PC-3 (cell line): ENCODE results near the gene JARID2. TPM values are rescaled to one million over a fixed set of nuclear protein-coding genes. Genes with fewer than 3 reads are reported as not detected.
A peak's percentile ranks its signal among the peaks of the same experiment; 100 is the strongest.

Source experiments
- ATAC-seq: fragments of 200-7000 bp; cut with Tn5 transposase; 2 replicates; pipeline ENCODE4 v1.9.1; 2020; ENCODE audit warnings: mild to moderate bottlenecking, moderate library complexity
- BruUV-seq: library from RNA; stranded (reverse); fragments of 400-500 nt; replicated peaks from 2 replicates; lab custom pipeline; 2021; lab: Mats Ljungman, UMichigan
- CTCF ChIA-PET: fragments of 300-600 bp; sonication (Branson Sonifier 250); formaldehyde crosslinking; loops from one replicate; lab custom pipeline; 2022; ENCODE audit warnings: antibody characterized with exemption; lab: Charles Lee
- POLR2A ChIA-PET: fragments of 300-600 bp; sonication (Branson Sonifier 250); formaldehyde crosslinking; loops from one replicate; lab custom pipeline; 2022; ENCODE audit warnings: antibody characterized with exemption; ENCODE audit not compliant: unreplicated experiment; lab: Charles Lee
- DNase-seq: peaks from one replicate; pipeline ENCODE4 v3.0.0-alpha.2; 2015
- H2AFZ ChIP-seq: fragments of 300-600 bp; sonication (generic); 2 replicates; pipeline ENCODE4 v1.6.0; 2016; ENCODE audit warnings: antibody characterized with exemption, low read length
- H3F3A ChIP-seq: fragments of 300-600 bp; sonication (generic); one replicate; pipeline ENCODE4 v1.6.0; 2017; ENCODE audit warnings: antibody characterized with exemption, low read length, control low read depth, mild to moderate bottlenecking; ENCODE audit not compliant: unreplicated experiment
- H3K27ac ChIP-seq: fragments of 300-600 bp; sonication (generic); 2 replicates; pipeline ENCODE4 v1.5.1; 2016; ENCODE audit warnings: mild to moderate bottlenecking, low read length
- H3K27me3 ChIP-seq: fragments of 300-600 bp; sonication (generic); 2 replicates; pipeline ENCODE4 v1.6.1; 2016; ENCODE audit warnings: low read length, mixed read lengths
- H3K36me3 ChIP-seq: fragments of 300-600 bp; sonication (generic); 2 replicates; pipeline ENCODE4 v1.6.1; 2016; ENCODE audit warnings: low read depth, mixed run types, low read length, mixed read lengths
- H3K4me1 ChIP-seq: fragments of 300-600 bp; sonication (generic); 2 replicates; pipeline ENCODE4 v1.5.1; 2016; ENCODE audit warnings: low read length; ENCODE audit not compliant: insufficient read depth
- H3K4me2 ChIP-seq: fragments of 300-600 bp; sonication (generic); 2 replicates; pipeline ENCODE4 v1.6.0; 2016; ENCODE audit warnings: low read length
- H3K4me3 ChIP-seq: fragments of 300-600 bp; sonication (generic); 2 replicates; pipeline ENCODE4 v1.5.1; 2016; ENCODE audit warnings: mild to moderate bottlenecking, low read length, mixed read lengths
- H3K79me2 ChIP-seq: fragments of 300-600 bp; sonication (generic); 2 replicates; pipeline ENCODE4 v1.6.1; 2017; ENCODE audit warnings: low read length, mixed read lengths
- H3K9ac ChIP-seq: fragments of 300-600 bp; sonication (generic); 2 replicates; pipeline ENCODE4 v1.6.0; 2016; ENCODE audit warnings: mild to moderate bottlenecking, low read length
- H3K9me2 ChIP-seq: fragments of 300-600 bp; sonication (generic); replicated peaks from 2 replicates; pipeline ENCODE4 v1.6.1; 2016; ENCODE audit warnings: mixed run types, low read length, mixed read lengths
- H3K9me3 ChIP-seq: fragments of 300-600 bp; sonication (generic); 2 replicates; pipeline ENCODE4 v1.6.1; 2016; ENCODE audit warnings: low read length, mixed read lengths
- H4K20me1 ChIP-seq: fragments of 300-600 bp; sonication (generic); 2 replicates; pipeline ENCODE4 v1.6.1; 2016; ENCODE audit warnings: low read length, mixed read lengths
- CTCF ChIP-seq: fragments of 300-600 bp; sonication (generic); conservative IDR thresholded peaks from 2 replicates; pipeline ENCODE4 v1.5.1; 2017; ENCODE audit warnings: antibody characterized with exemption, low read depth, mild to moderate bottlenecking, low read length
- EZH2 ChIP-seq: fragments of 300-600 bp; sonication (generic); IDR thresholded peaks from one replicate; pipeline ENCODE4 v1.6.1; 2017; ENCODE audit warnings: antibody characterized with exemption, mild to moderate bottlenecking, low read length; ENCODE audit not compliant: unreplicated experiment
- EZH2phosphoT487 ChIP-seq: fragments of 300-600 bp; sonication (generic); IDR thresholded peaks from 2 replicates; pipeline ENCODE4 v1.6.1; 2018; ENCODE audit warnings: mild to moderate bottlenecking, antibody characterized with exemption, low read length, borderline replicate concordance
- intact Hi-C: fragments of 100-400 bp; cut with micrococcal nuclease; formaldehyde crosslinking; loops from 2 replicates; pipeline ENCODE4 v1.9.0; 2023
- total RNA-seq: library from RNA; depleted of rRNA; stranded (reverse); fragments of >200 nt; gene quantifications from 2 replicates; pipeline ENCODE4 v1.2.3, GENCODE V29; 2014

Gene JARID2
- total RNA-seq, 1 experiment from 2014 or later, result 11.0 TPM

GRCh38 chr6:15234068-15234758 lies 11.7 kb upstream of the JARID2 start:
- no TSS peak for BruUV-seq
- Histone ChIP-seq H3K4me1 (peaks cover under 1% of the 10 kb centered on the region; the same call in 1 of the 2 replicates), H3K27ac (no peak overlapping the region), H3K36me3 (no peaks in the 10 kb centered on the region), H3K9me2 (no peaks in the 10 kb centered on the region), H3K4me2 (no peak overlapping the region), H3K4me3 (no peak overlapping the region), H3F3A (no peaks in the 10 kb centered on the region), H3K79me2 (no peaks in the 10 kb centered on the region), H4K20me1 (no peaks in the 10 kb centered on the region), H3K9ac (no peak overlapping the region), H2AFZ (no peak overlapping the region; the same call in 1 of the 2 replicates), H3K9me3 (no peaks in the 10 kb centered on the region), H3K27me3 (no peaks in the 10 kb centered on the region)
- intact Hi-C loops, result no loop called here
- DNase-seq, result no peak
- TF ChIP-seq EZH2phosphoT487, result no peak
- no peak for TF ChIP-seq EZH2
- no peak for TF ChIP-seq CTCF
- POLR2A ChIA-PET, result no interaction called here
- CTCF ChIA-PET, result no interaction called here
- no peak for ATAC-seq

GRCh38 chr6:15239616-15240364 lies 6.1 kb upstream of the JARID2 start:
- DNase-seq (peak; percentile 40), ATAC-seq (peak; percentile 61)
- intact Hi-C loops, result loop anchor here (10.0 kb wide), 1 partner anchor 385 kb away; no protein-coding TSS in a partner anchor
- H3K36me3 ChIP-seq, result no peaks in the 10 kb centered on the region
- no peak overlapping the region for H3K4me3 ChIP-seq
- H4K20me1 ChIP-seq, result no peaks in the 10 kb centered on the region
- BruUV-seq, result no TSS peak
- ChIA-PET POLR2A (no interaction called here), CTCF (no interaction called here)
- peaks cover 17% of the 10 kb centered on the region; the same call in 1 of the 2 replicates for H3K4me1 ChIP-seq
- 0 out of 2 replicates have a peak, but pooled peaks cover 5% of the 10 kb centered on the region for H3K79me2 ChIP-seq
- no peaks in the 10 kb centered on the region for H3K9me2 ChIP-seq
- H3K27ac ChIP-seq, result no peak overlapping the region
- H3K27me3 ChIP-seq, result no peaks in the 10 kb centered on the region
- no peaks in the 10 kb centered on the region for H3F3A ChIP-seq
- TF ChIP-seq CTCF (no peak), EZH2 (no peak), EZH2phosphoT487 (no peak)
- no peak overlapping the region for H2AFZ ChIP-seq
- H3K9ac ChIP-seq, result no peak overlapping the region
- no peaks in the 10 kb centered on the region for H3K9me3 ChIP-seq
- peak overlapping the region; percentile 18 for H3K4me2 ChIP-seq

- H3K27me3 ChIP-seq, result no peaks in the 10 kb centered on the region
- no peak overlapping the region for H3K27ac ChIP-seq
- H3K4me3 ChIP-seq, result no peak overlapping the region
- peaks cover 17% of the 10 kb centered on the region; the same call in 1 of the 2 replicates for H3K4me1 ChIP-seq
- H3K9me3 ChIP-seq, result no peaks in the 10 kb centered on the region
- no peak overlapping the region for H3K4me2 ChIP-seq
- ATAC-seq (no peak), DNase-seq (no peak)
- TF ChIP-seq EZH2phosphoT487 (no peak), EZH2 (no peak), CTCF (no peak)
- ChIA-PET POLR2A (no interaction called here), CTCF (no interaction called here)
- H3K9ac ChIP-seq, result no peak overlapping the region
- H2AFZ ChIP-seq, result no peak overlapping the region
- no TSS peak for BruUV-seq
- no peaks in the 10 kb centered on the region for H3K9me2 ChIP-seq
- no peaks in the 10 kb centered on the region for H3F3A ChIP-seq
- H4K20me1 ChIP-seq, result peaks cover 11% of the 10 kb centered on the region; the same call in 1 of the 2 replicates
- no peaks in the 10 kb centered on the region for H3K36me3 ChIP-seq
- intact Hi-C loops, result loop anchor here (10.0 kb wide), 1 partner anchor 382 kb away; no protein-coding TSS in a partner anchor
- peaks cover 22% of the 10 kb centered on the region for H3K79me2 ChIP-seq
Measured at GRCh38 chr6:15242503-15242902, 3.4 kb upstream of the JARID2 start.
